RWPE1 (cell line): ENCODE data around the gene SLC4A8.

ENCODE experiments used
- CTCF ChIA-PET: fragments of 350-600 bp; sonication (Branson Sonifier 250); formaldehyde crosslinking; extraction: SDS; loops from one replicate; lab custom pipeline; 2021; lab: Yijun Ruan, JAX
- POLR2A ChIA-PET: fragments of 400-600 bp; formaldehyde crosslinking; extraction: SDS; loops from one replicate; lab custom pipeline; 2020; ENCODE audit warnings: antibody characterized with exemption; ENCODE audit not compliant: low non-redundant PET; lab: Yijun Ruan, JAX
- DNase-seq: peaks from one replicate; pipeline ENCODE4 v3.0.0; 2012; ENCODE audit warnings: low spot score
- H3K27ac ChIP-seq: fragments of 450-650 bp; 2 replicates; pipeline ENCODE4 v1.5.1; 2017
- TF ChIP-seq, protein P1 (sequence below): fragments of 450-650 bp; conservative IDR thresholded peaks from 2 replicates; pipeline ENCODE4 v1.5.1; 2017; ENCODE audit warnings: low read depth, mild to moderate bottlenecking

The SLC4A8 gene

GRCh38 chr12:51536159-51536558 is 111.5 kb downstream of the SLC4A8 start:
- CTCF ChIA-PET: interaction anchor here (1.2 kb wide), 1 partner anchor 278 kb away, joined by 3 read pairs; a partner anchor contains a TSS
- TF ChIP-seq, protein P1, sequence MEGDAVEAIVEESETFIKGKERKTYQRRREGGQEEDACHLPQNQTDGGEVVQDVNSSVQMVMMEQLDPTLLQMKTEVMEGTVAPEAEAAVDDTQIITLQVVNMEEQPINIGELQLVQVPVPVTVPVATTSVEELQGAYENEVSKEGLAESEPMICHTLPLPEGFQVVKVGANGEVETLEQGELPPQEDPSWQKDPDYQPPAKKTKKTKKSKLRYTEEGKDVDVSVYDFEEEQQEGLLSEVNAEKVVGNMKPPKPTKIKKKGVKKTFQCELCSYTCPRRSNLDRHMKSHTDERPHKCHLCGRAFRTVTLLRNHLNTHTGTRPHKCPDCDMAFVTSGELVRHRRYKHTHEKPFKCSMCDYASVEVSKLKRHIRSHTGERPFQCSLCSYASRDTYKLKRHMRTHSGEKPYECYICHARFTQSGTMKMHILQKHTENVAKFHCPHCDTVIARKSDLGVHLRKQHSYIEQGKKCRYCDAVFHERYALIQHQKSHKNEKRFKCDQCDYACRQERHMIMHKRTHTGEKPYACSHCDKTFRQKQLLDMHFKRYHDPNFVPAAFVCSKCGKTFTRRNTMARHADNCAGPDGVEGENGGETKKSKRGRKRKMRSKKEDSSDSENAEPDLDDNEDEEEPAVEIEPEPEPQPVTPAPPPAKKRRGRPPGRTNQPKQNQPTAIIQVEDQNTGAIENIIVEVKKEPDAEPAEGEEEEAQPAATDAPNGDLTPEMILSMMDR: no peak
- no peak overlapping the region for H3K27ac ChIP-seq
- no peak for DNase-seq
- POLR2A ChIA-PET: no interaction called here

DNA sequence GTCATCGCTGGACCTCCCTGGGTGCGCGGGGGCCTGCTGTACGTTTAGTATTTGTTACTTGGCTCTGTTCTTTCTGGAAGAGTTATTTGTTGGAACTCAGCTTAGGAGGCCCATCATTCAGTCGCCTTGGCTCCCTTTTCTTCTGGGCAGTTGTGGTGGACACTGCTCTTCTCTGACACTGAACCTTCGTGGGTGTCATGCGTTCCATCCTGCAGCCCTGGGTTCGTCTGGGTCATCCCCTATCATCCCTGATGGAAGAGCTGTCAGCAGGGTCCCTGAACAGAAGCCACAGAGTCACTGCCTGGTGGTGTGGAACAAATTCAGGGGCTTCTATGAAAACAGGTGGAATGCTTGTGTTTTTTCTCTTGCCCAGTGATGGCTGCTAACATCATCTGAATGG is 113.5 kb downstream of the SLC4A8 start:
- TF ChIP-seq, protein P1: no peak
- POLR2A ChIA-PET: no interaction called here

DNA sequence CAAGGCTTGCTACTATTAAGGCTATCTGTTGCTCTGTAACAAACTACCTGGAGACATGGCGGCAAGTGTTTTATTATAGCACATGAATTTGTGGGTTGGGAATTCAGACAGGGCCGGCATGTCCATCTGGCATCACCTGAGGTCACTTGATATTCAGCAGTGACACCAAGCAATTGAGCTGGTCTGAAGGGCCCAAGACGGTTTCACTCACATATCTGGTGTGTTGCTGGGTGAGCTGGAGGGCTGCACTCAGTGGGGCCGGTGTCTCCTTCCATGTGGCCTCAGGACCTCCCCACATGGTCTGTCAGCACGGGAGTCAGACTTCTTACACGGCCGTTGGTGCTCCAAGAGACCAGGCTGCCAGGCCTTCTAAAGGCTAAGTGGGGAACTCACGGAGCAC is 114.0 kb downstream of the SLC4A8 start:
- CTCF ChIA-PET: interaction anchor here (0.6 to 0.9 kb wide), 2 partner anchors 269 to 281 kb away, joined by 3 to 7 read pairs; no protein-coding TSS in a partner anchor
- DNase-seq: no peak

More for the DNA sequence above, 113.5 kb downstream of the SLC4A8 start:
- CTCF ChIA-PET: no interaction called here
- H3K27ac ChIP-seq: no peak overlapping the region
- DNase-seq: no peak

GRCh38 chr12:51540996-51541395 is 116.4 kb downstream of the SLC4A8 start:
- ChIA-PET CTCF (no interaction called here), POLR2A (no interaction called here)
- TF ChIP-seq, protein P1: no peak
- no peak for DNase-seq
- H3K27ac ChIP-seq: no peak overlapping the region

More for the DNA sequence above, 114.0 kb downstream of the SLC4A8 start:
- H3K27ac ChIP-seq: no peak overlapping the region
- POLR2A ChIA-PET: no interaction called here
- TF ChIP-seq, protein P1: no peak

DNA sequence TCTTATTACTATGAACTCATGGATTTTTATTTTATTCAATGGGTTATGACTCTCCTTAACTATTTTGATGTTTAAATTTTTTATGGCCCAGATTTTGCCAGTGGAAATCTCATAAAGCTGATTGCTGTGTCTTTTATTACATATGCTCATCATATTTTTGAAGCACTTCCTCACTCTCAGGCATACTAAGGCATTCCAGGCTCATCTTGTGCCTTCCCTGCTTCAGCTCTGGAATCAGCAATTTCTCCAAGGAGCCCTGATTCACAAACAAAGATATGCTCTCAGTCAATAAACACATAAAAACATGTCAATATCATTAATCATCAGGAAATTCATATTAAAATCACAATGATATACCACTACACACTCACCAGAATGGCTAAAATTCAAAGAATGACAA is 121.5 kb downstream of the SLC4A8 start:
- ChIA-PET POLR2A (no interaction called here), CTCF (no interaction called here)
- TF ChIP-seq, protein P1: no peak
- no peak overlapping the region for H3K27ac ChIP-seq
- no peak for DNase-seq

DNA sequence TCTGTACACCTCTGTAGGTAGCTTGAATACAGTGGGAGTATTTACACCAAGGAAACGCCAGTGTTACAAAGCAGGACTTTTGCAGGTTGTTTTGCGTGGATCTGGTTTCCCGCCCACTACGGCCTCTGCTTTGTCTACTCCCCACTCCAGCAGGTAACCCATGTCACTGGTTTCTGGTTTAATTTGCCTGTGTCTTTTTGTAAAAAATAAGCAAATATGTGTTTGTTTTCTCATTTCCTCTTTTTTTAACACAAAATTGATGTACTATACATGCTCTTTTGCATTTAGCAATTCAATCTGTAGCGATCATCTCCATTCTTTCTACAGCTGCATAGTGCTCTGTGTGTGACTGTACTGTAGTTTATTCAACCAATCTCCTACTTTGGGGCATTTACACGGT is 123.0 kb downstream of the SLC4A8 start:
- H3K27ac ChIP-seq: no peak overlapping the region
- TF ChIP-seq, protein P1: no peak
- ChIA-PET CTCF (no interaction called here), POLR2A (no interaction called here)
- DNase-seq: no peak
